Measurements from ENCODE around the gene WFIKKN1. TPM values are rescaled to one million over a fixed set of nuclear protein-coding genes. Genes with fewer than 3 reads are reported as not detected.

Gene WFIKKN1
- total RNA-seq, 1 experiment from 2014 or later: 0.11 TPM

GRCh38 chr16:671353-672131, 40.8 kb downstream of the WFIKKN1 start:
- TF ChIP-seq EZH2phosphoT487 (IDR thresholded peaks at IDR 0.05; ENCODE audit: borderline replicate concordance, low read length): no peak
- TF ChIP-seq EZH2 (IDR thresholded peaks at IDR 0.05; ENCODE audit: low read length, unreplicated experiment): no peak
- TF ChIP-seq, protein P1, sequence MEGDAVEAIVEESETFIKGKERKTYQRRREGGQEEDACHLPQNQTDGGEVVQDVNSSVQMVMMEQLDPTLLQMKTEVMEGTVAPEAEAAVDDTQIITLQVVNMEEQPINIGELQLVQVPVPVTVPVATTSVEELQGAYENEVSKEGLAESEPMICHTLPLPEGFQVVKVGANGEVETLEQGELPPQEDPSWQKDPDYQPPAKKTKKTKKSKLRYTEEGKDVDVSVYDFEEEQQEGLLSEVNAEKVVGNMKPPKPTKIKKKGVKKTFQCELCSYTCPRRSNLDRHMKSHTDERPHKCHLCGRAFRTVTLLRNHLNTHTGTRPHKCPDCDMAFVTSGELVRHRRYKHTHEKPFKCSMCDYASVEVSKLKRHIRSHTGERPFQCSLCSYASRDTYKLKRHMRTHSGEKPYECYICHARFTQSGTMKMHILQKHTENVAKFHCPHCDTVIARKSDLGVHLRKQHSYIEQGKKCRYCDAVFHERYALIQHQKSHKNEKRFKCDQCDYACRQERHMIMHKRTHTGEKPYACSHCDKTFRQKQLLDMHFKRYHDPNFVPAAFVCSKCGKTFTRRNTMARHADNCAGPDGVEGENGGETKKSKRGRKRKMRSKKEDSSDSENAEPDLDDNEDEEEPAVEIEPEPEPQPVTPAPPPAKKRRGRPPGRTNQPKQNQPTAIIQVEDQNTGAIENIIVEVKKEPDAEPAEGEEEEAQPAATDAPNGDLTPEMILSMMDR (conservative IDR thresholded peaks at IDR 0.05; ENCODE audit: low read depth, low read length): no peak
- CTCF ChIA-PET: no interaction called here
- Histone ChIP-seq H4K20me1 (ENCODE audit: low read length) (no peaks in the 10 kb centered on the region), H3K9me3 (ENCODE audit: low read length) (no peaks in the 10 kb centered on the region), H3K9me2 (replicated peaks; ENCODE audit: low read length) (no peaks in the 10 kb centered on the region), H3K4me2 (ENCODE audit: low read length) (no peak overlapping the region), H3F3A (ENCODE audit: low read length, unreplicated experiment) (no peaks in the 10 kb centered on the region), H3K9ac (ENCODE audit: low read length) (no peak overlapping the region), H3K4me3 (ENCODE audit: low read length) (no peak overlapping the region), H3K36me3 (ENCODE audit: low read depth, low read length) (peaks cover 6% of the 10 kb centered on the region; the same call in 1 of the 2 replicates), H3K4me1 (ENCODE audit: insufficient read depth, low read length) (no peaks in the 10 kb centered on the region), H3K27me3 (ENCODE audit: low read length) (no peaks in the 10 kb centered on the region), H3K79me2 (ENCODE audit: low read length) (peaks cover 22% of the 10 kb centered on the region), H2AFZ (ENCODE audit: low read length) (no peak overlapping the region), H3K27ac (ENCODE audit: low read length) (no peak overlapping the region)
- ATAC-seq: no peak
- intact Hi-C loops (cut with micrococcal nuclease): no loop called here
- DNase-seq: no peak
- POLR2A ChIA-PET (ENCODE audit: unreplicated experiment): no interaction called here
- BruUV-seq (replicated peaks): no TSS peak

DNA sequence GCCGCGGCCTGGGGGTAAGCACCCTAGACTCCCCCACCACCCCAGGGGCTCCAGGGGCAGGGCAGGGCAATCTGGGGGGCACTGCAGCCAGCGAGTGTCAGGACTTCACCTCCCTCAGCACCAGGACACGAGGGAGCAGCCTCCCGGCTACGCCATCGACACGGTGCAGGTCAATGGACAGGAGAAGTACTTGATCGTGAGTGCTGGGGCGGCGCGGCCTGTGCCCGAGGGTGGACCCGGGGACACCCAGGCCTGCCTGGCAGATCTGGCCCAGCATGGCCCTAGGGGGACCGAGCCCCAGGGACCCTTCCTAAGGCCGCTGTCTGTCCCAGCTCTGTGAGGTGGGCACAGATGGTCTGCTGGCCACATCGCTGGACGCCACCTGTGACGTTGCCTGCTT, 41.6 kb downstream of the WFIKKN1 start:
- TF ChIP-seq, protein P1 (conservative IDR thresholded peaks at IDR 0.05; ENCODE audit: low read depth, low read length): no peak
- TF ChIP-seq EZH2 (IDR thresholded peaks at IDR 0.05; ENCODE audit: low read length, unreplicated experiment) (no peak), EZH2phosphoT487 (IDR thresholded peaks at IDR 0.05; ENCODE audit: borderline replicate concordance, low read length) (no peak)
- Histone ChIP-seq H3F3A (ENCODE audit: low read length, unreplicated experiment) (no peaks in the 10 kb centered on the region), H3K9ac (ENCODE audit: low read length) (no peak overlapping the region), H3K9me3 (ENCODE audit: low read length) (no peaks in the 10 kb centered on the region), H3K4me3 (ENCODE audit: low read length) (no peak overlapping the region), H2AFZ (ENCODE audit: low read length) (no peak overlapping the region), H3K9me2 (replicated peaks; ENCODE audit: low read length) (no peaks in the 10 kb centered on the region), H3K79me2 (ENCODE audit: low read length) (peaks cover 22% of the 10 kb centered on the region), H3K27ac (ENCODE audit: low read length) (no peak overlapping the region), H4K20me1 (ENCODE audit: low read length) (no peaks in the 10 kb centered on the region), H3K36me3 (ENCODE audit: low read depth, low read length) (peaks cover 6% of the 10 kb centered on the region; the same call in 1 of the 2 replicates), H3K4me1 (ENCODE audit: insufficient read depth, low read length) (no peaks in the 10 kb centered on the region), H3K27me3 (ENCODE audit: low read length) (no peaks in the 10 kb centered on the region), H3K4me2 (ENCODE audit: low read length) (no peak overlapping the region)
- intact Hi-C loops (cut with micrococcal nuclease): no loop called here
- BruUV-seq (replicated peaks): no TSS peak
- ATAC-seq: no peak
- POLR2A ChIA-PET (ENCODE audit: unreplicated experiment): no interaction called here
- no peak for DNase-seq
- CTCF ChIA-PET: no interaction called here

- no peaks in the 10 kb centered on the region for H3F3A ChIP-seq (ENCODE audit: low read length, unreplicated experiment)
- H3K9ac ChIP-seq (ENCODE audit: low read length): no peak overlapping the region
- H3K9me3 ChIP-seq (ENCODE audit: low read length): no peaks in the 10 kb centered on the region
- intact Hi-C loops (cut with micrococcal nuclease): no loop called here
- no peaks in the 10 kb centered on the region for H3K4me1 ChIP-seq (ENCODE audit: insufficient read depth, low read length)
- TF ChIP-seq EZH2phosphoT487 (IDR thresholded peaks at IDR 0.05; ENCODE audit: borderline replicate concordance, low read length): no peak
- no peak overlapping the region for H2AFZ ChIP-seq (ENCODE audit: low read length)
- DNase-seq: no peak
- no peaks in the 10 kb centered on the region for H3K9me2 ChIP-seq (replicated peaks; ENCODE audit: low read length)
- peaks cover 22% of the 10 kb centered on the region for H3K79me2 ChIP-seq (ENCODE audit: low read length)
- no TSS peak for BruUV-seq (replicated peaks)
- H4K20me1 ChIP-seq (ENCODE audit: low read length): no peaks in the 10 kb centered on the region
- H3K4me3 ChIP-seq (ENCODE audit: low read length): no peak overlapping the region
- ATAC-seq: no peak
- no peak overlapping the region for H3K4me2 ChIP-seq (ENCODE audit: low read length)
- no peak overlapping the region for H3K27ac ChIP-seq (ENCODE audit: low read length)
- peaks cover 6% of the 10 kb centered on the region; the same call in 1 of the 2 replicates for H3K36me3 ChIP-seq (ENCODE audit: low read depth, low read length)
- H3K27me3 ChIP-seq (ENCODE audit: low read length): no peaks in the 10 kb centered on the region
- CTCF ChIA-PET: no interaction called here
- POLR2A ChIA-PET (ENCODE audit: unreplicated experiment): no interaction called here
These were observed 42.1 kb downstream of the WFIKKN1 start for GRCh38 chr16:672851-673250.
